ENCODE data around the gene HSPB3.

The HSPB3 gene

DNA sequence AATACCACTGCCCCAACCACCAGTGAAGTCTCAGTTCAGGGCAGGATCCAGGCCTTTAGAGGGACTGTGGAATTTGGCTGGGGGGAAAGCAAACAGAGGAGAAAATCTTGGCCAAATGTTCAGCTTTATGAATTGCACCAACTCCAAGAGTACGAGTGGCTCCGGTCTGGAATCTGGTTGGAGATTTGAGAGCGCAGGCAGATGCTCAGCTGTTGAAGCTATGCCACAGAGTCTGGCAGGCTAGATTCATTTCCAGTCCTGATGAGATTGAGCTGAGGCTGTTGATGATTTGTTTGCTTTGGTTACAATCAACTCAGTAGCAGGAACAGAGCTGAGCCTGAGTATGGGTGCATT, 9.1 kb upstream of the HSPB3 start:
- no peak for DNase-seq
- TF ChIP-seq, protein P1, sequence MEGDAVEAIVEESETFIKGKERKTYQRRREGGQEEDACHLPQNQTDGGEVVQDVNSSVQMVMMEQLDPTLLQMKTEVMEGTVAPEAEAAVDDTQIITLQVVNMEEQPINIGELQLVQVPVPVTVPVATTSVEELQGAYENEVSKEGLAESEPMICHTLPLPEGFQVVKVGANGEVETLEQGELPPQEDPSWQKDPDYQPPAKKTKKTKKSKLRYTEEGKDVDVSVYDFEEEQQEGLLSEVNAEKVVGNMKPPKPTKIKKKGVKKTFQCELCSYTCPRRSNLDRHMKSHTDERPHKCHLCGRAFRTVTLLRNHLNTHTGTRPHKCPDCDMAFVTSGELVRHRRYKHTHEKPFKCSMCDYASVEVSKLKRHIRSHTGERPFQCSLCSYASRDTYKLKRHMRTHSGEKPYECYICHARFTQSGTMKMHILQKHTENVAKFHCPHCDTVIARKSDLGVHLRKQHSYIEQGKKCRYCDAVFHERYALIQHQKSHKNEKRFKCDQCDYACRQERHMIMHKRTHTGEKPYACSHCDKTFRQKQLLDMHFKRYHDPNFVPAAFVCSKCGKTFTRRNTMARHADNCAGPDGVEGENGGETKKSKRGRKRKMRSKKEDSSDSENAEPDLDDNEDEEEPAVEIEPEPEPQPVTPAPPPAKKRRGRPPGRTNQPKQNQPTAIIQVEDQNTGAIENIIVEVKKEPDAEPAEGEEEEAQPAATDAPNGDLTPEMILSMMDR (IDR thresholded peaks at IDR 0.05; ENCODE audit: low read depth, low read length, missing control alignments), result no peak
- Histone ChIP-seq H3K27ac (no peak overlapping the region), H3K4me3 (ENCODE audit: low read depth, low read length) (no peak overlapping the region), H3K36me3 (replicated peaks) (no peaks in the 10 kb centered on the region), H3K27me3 (replicated peaks) (peaks cover 2% of the 10 kb centered on the region)
- in situ Hi-C loops (cut with HindIII; ENCODE audit: low pct_ligation_motif_present, low sequenced_read_pairs), result no loop called here

DNA sequence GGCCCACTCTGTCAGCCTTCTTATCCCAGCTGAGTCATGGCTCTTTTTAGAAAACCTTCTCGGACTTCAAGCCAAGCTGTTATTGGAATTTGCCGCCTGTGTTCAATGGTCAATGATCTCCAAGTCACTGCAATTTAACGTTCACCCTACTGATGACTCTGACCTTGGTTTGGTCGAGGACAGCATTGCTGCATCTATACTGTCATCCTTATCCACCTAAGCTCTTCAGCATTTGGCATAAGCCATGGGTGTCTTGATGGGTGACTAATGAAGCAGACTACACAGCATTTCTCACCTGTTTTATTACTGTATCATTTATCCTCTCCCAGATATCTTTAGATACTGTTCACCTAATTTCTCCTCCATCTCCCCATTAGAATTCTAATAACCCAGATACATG, 5.6 kb upstream of the HSPB3 start:
- Histone ChIP-seq H3K27ac (no peak overlapping the region), H3K4me3 (ENCODE audit: low read depth, low read length) (no peak overlapping the region), H3K27me3 (replicated peaks) (no peaks in the 10 kb centered on the region), H3K36me3 (replicated peaks) (no peaks in the 10 kb centered on the region)
- in situ Hi-C loops (cut with HindIII; ENCODE audit: low pct_ligation_motif_present, low sequenced_read_pairs), result no loop called here
- TF ChIP-seq, protein P1 (IDR thresholded peaks at IDR 0.05; ENCODE audit: low read depth, low read length, missing control alignments), result no peak
- no peak for DNase-seq

DNA sequence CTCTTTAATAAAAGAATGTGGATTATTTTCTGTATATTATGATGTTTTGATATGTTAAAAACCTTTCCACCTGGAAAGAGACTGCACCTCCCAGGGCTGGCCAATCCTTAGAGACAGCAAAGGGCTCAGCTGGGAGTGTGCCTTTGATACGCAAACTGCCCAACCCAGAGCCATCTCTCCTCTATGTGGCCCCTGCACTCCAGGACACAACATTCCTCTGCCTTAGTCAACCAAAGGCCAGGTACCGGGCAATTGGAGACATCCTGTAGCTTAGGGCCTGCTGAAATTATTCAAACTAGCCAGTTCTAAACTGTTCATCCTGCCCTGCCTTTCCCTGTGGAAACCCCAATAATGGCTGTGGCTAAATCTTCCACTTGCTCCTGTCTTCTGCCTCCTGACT, 5.0 kb upstream of the HSPB3 start:
- in situ Hi-C loops (cut with HindIII; ENCODE audit: low pct_ligation_motif_present, low sequenced_read_pairs), result no loop called here
- no peak for DNase-seq
- TF ChIP-seq, protein P1 (IDR thresholded peaks at IDR 0.05; ENCODE audit: low read depth, low read length, missing control alignments), result no peak
- no peaks in the 10 kb centered on the region for H3K36me3 ChIP-seq (replicated peaks)
- no peak overlapping the region for H3K4me3 ChIP-seq (ENCODE audit: low read depth, low read length)
- H3K27ac ChIP-seq, result no peak overlapping the region
- H3K27me3 ChIP-seq (replicated peaks), result no peaks in the 10 kb centered on the region

DNA sequence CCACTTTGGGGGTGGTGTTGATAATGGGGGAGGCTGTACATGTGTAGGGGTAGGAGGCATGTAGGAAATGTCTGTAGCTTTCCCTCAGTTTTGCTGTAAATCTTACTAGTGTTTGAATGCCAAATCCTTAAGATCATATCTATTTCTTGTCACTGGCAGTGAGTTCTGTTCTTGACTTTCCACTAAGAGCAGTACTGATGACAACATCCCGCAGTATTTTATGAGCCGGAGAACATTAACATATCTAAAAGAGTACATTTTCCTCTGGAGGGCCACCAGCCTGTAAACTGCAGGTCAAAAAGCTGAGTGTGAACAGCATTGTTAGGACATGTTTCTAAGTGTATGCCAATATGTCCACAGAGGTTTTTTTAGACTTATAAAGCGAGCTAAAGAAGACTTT, 2.5 kb upstream of the HSPB3 start:
- TF ChIP-seq, protein P1 (IDR thresholded peaks at IDR 0.05; ENCODE audit: low read depth, low read length, missing control alignments), result no peak
- Histone ChIP-seq H3K27ac (no peak overlapping the region), H3K27me3 (replicated peaks) (no peaks in the 10 kb centered on the region), H3K36me3 (replicated peaks) (no peaks in the 10 kb centered on the region), H3K4me3 (ENCODE audit: low read depth, low read length) (no peak overlapping the region)
- in situ Hi-C loops (cut with HindIII; ENCODE audit: low pct_ligation_motif_present, low sequenced_read_pairs), result no loop called here
- DNase-seq, result no peak

DNA sequence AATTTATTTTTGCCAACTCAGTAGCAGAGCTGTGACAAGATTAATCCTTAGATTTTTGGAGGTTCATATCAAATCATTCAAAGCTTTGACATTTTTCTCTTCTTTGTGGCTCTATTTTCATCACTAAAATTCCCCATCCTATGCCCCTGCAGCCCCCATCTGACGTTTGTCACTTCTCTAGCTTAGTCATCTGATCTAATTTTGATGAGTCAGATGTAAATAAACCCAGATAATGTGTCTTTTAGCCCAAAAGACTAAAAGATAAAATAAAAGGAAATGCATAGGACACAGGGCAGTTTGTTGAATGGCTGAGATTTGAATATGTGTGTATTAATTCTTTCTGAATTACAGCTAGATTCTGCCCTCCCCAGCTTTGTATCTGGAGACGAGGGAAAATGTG, 897 bp upstream of the HSPB3 start:
- Histone ChIP-seq H3K27me3 (replicated peaks) (no peaks in the 10 kb centered on the region), H3K27ac (no peak overlapping the region), H3K4me3 (ENCODE audit: low read depth, low read length) (no peak overlapping the region), H3K36me3 (replicated peaks) (no peaks in the 10 kb centered on the region)
- TF ChIP-seq, protein P1 (IDR thresholded peaks at IDR 0.05; ENCODE audit: low read depth, low read length, missing control alignments), result no peak
- in situ Hi-C loops (cut with HindIII; ENCODE audit: low pct_ligation_motif_present, low sequenced_read_pairs), result no loop called here
- no peak for DNase-seq

DNA sequence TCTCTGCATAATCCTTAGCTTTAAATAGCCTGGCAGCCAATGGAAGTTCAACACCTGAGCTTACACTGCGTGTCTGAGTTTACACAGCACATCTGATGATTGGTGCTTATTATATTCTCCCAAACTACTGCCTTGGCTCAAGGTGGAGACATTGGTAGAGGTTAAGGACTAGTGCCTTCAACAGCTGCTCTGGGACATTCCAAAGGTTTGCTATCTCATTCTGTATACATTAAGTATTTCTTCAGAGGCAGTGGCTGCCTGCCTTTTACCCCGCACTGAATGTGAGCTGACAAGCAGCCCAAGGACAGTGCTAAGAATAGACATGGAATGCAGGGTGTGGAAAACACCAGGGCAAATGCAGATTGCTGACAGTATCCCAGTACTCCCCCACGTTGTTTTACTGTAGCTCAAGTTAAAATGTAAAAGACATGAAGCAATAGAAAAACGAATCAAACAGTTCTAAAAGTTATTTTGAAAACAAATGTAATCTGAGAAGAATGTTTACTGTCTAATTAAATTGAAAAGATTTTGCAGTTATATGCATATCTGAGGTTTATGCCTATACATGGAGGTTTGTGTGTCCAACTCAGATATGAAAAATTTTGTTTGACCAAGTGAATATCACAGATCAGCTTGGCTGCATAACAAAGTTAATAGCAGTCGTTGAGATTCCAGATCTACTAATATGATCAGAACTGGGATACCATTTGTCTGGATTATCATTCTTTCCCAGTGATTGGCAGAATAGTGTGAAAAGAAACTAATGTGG, 1.8 kb downstream of the HSPB3 start:
- Histone ChIP-seq H3K27ac (no peak overlapping the region), H3K36me3 (replicated peaks) (no peaks in the 10 kb centered on the region), H3K4me3 (ENCODE audit: low read depth, low read length) (no peak overlapping the region), H3K27me3 (replicated peaks) (no peaks in the 10 kb centered on the region)
- DNase-seq, result peak; percentile 70
- TF ChIP-seq, protein P1 (IDR thresholded peaks at IDR 0.05; ENCODE audit: low read depth, low read length, missing control alignments), result no peak
- in situ Hi-C loops (cut with HindIII; ENCODE audit: low pct_ligation_motif_present, low sequenced_read_pairs), result no loop called here
